H9 (cell line): ENCODE results near the gene IGLL5. TPM values are rescaled to one million over a fixed set of nuclear protein-coding genes. Genes with fewer than 3 reads are reported as not detected.

ENCODE experiments used
- DNase-seq: peaks from one replicate; pipeline ENCODE4 v3.0.0-alpha.2; 2017
- H2AFZ ChIP-seq: one replicate; pipeline ENCODE4 v1.6.1; 2013; ENCODE audit warnings: mild to moderate bottlenecking, low read length, control low read depth, moderate library complexity
- H2AK5ac ChIP-seq: 2 replicates; pipeline ENCODE4 v1.6.1; 2013; ENCODE audit warnings: low read length, control low read depth, mixed read lengths; ENCODE audit not compliant: insufficient read length
- H2BK120ac ChIP-seq: one replicate; pipeline ENCODE4 v1.6.1; 2013; ENCODE audit warnings: low read depth, mild to moderate bottlenecking, low read length, control low read depth, inconsistent platforms; ENCODE audit not compliant: poor library complexity, severe bottlenecking
- H2BK12ac ChIP-seq: 2 replicates; pipeline ENCODE4 v1.6.1; 2013; ENCODE audit warnings: low read length, control low read depth, mixed read lengths, low read depth; ENCODE audit not compliant: insufficient read length
- H2BK15ac ChIP-seq: 2 replicates; pipeline ENCODE4 v1.6.1; 2013; ENCODE audit warnings: low read depth, low read length, control low read depth
- H2BK20ac ChIP-seq: one replicate; pipeline ENCODE4 v1.6.1; 2013; ENCODE audit warnings: low read depth, mild to moderate bottlenecking, low read length, control low read depth, inconsistent platforms; ENCODE audit not compliant: poor library complexity, severe bottlenecking
- H2BK5ac ChIP-seq: 2 replicates; pipeline ENCODE4 v1.6.1; 2013; ENCODE audit warnings: low read length, control low read depth, mixed read lengths; ENCODE audit not compliant: insufficient read length
- H3K14ac ChIP-seq: 2 replicates; pipeline ENCODE4 v1.6.1; 2013; ENCODE audit warnings: low read length, control low read depth; ENCODE audit not compliant: insufficient read depth
- H3K18ac ChIP-seq: 2 replicates; pipeline ENCODE4 v1.6.1; 2013; ENCODE audit warnings: low read depth, mild to moderate bottlenecking, mixed read lengths, low read length, control low read depth; ENCODE audit not compliant: insufficient read length
- H3K23ac ChIP-seq: 2 replicates; pipeline ENCODE4 v1.6.1; 2013; ENCODE audit warnings: low read length, control low read depth, mixed read lengths, low read depth; ENCODE audit not compliant: insufficient read length
- H3K23me2 ChIP-seq: 2 replicates; pipeline ENCODE4 v1.6.1; 2013; ENCODE audit warnings: low read depth, mild to moderate bottlenecking, mixed read lengths, low read length, control low read depth; ENCODE audit not compliant: insufficient read length, poor library complexity, severe bottlenecking
- H3K27ac ChIP-seq: 2 replicates; pipeline ENCODE4 v1.5.1; 2013; ENCODE audit warnings: low read length, control low read depth, mixed read lengths, low read depth; ENCODE audit not compliant: insufficient read length
- H3K27me3 ChIP-seq: 2 replicates; pipeline ENCODE4 v1.6.1; 2013; ENCODE audit warnings: low read length, control low read depth, inconsistent platforms; ENCODE audit not compliant: insufficient read depth
- H3K4ac ChIP-seq: 2 replicates; pipeline ENCODE4 v1.6.1; 2013; ENCODE audit warnings: low read depth, mild to moderate bottlenecking, control low read depth, inconsistent platforms, low read length, moderate library complexity
- H3K4me1 ChIP-seq: 2 replicates; pipeline ENCODE4 v1.6.1; 2013; ENCODE audit warnings: low read length, control low read depth, inconsistent platforms; ENCODE audit not compliant: insufficient read depth
- H3K4me2 ChIP-seq: 2 replicates; pipeline ENCODE4 v1.6.1; 2013; ENCODE audit warnings: low read length, control low read depth, mixed read lengths; ENCODE audit not compliant: insufficient read length, insufficient read depth
- H3K56ac ChIP-seq: 2 replicates; pipeline ENCODE4 v1.6.1; 2013; ENCODE audit warnings: low read depth, mild to moderate bottlenecking, mixed read lengths, low read length, control low read depth; ENCODE audit not compliant: insufficient read length
- H3K79me1 ChIP-seq: 2 replicates; pipeline ENCODE4 v1.6.1; 2013; ENCODE audit warnings: low read depth, mild to moderate bottlenecking, moderate library complexity, low read length, control low read depth, inconsistent platforms; ENCODE audit not compliant: insufficient read depth, poor library complexity, severe bottlenecking
- H3K79me2 ChIP-seq: 2 replicates; pipeline ENCODE4 v1.6.1; 2013; ENCODE audit warnings: low read length, control low read depth, inconsistent platforms; ENCODE audit not compliant: insufficient read depth
- H3K9ac ChIP-seq: 2 replicates; pipeline ENCODE4 v1.6.1; 2013; ENCODE audit warnings: low read length, control low read depth, mixed read lengths; ENCODE audit not compliant: insufficient read length; ENCODE audit errors: extremely low read depth
- H3K9me3 ChIP-seq: one replicate; pipeline ENCODE4 v1.6.1; 2013; ENCODE audit warnings: low read depth, low read length, inconsistent platforms; ENCODE audit not compliant: control insufficient read depth
- H3T11ph ChIP-seq: one replicate; pipeline ENCODE4 v1.6.1; 2013; ENCODE audit warnings: mild to moderate bottlenecking, low read length, control low read depth, inconsistent platforms
- H4K20me1 ChIP-seq: one replicate; pipeline ENCODE4 v1.6.1; 2013; ENCODE audit not compliant: control insufficient read depth, insufficient read length, insufficient read depth
- H4K5ac ChIP-seq: 2 replicates; pipeline ENCODE4 v1.6.1; 2013; ENCODE audit warnings: low read depth, mild to moderate bottlenecking, mixed read lengths, low read length, control low read depth; ENCODE audit not compliant: insufficient read length
- H4K8ac ChIP-seq: replicated peaks from 2 replicates; pipeline ENCODE4 v1.6.1; 2013; ENCODE audit warnings: low read length, control low read depth, mixed read lengths, low read depth; ENCODE audit not compliant: insufficient read length
- H4K91ac ChIP-seq: 2 replicates; pipeline ENCODE4 v1.6.1; 2013; ENCODE audit warnings: low read depth, mild to moderate bottlenecking, moderate library complexity, mixed read lengths, low read length, control low read depth; ENCODE audit not compliant: insufficient read length
- H3K27ac Mint-ChIP-seq, 3 experiments: 2 replicates in 2 of 3; 3 replicates in 1 of 3; pipeline ENCODE4 v1.8.0; 2020 to 2021; ENCODE audit warnings: mixed read lengths in 3 of 3, mild to moderate bottlenecking in 1 of 3, moderate library complexity in 1 of 3
- H3K27me3 Mint-ChIP-seq: 2 replicates; pipeline ENCODE4 v1.8.0; 2021; ENCODE audit warnings: low read depth, mild to moderate bottlenecking, moderate library complexity, mixed read lengths
- H3K36me3 Mint-ChIP-seq, 3 experiments: 2 replicates in 2 of 3; 3 replicates in 1 of 3; pipeline ENCODE4 v1.8.0; 2020 to 2021; ENCODE audit warnings: low read depth in 3 of 3, mixed read lengths in 3 of 3; ENCODE audit not compliant: insufficient read depth in 1 of 3
- H3K4me1 Mint-ChIP-seq, 2 experiments: 2 replicates each; pipeline ENCODE4 v1.8.0; 2020; ENCODE audit warnings: mixed read lengths in 2 of 2
- H3K4me3 Mint-ChIP-seq, 2 experiments: 2 replicates in 1 of 2; 3 replicates in 1 of 2; pipeline ENCODE4 v1.8.0; 2020 to 2021; ENCODE audit warnings: mild to moderate bottlenecking in 2 of 2, mixed read lengths in 2 of 2, moderate library complexity in 1 of 2
- H3K9me3 Mint-ChIP-seq, 2 experiments: 2 replicates in 1 of 2; 3 replicates in 1 of 2; pipeline ENCODE4 v1.8.0; 2020; ENCODE audit warnings: mild to moderate bottlenecking in 2 of 2, mixed read lengths in 2 of 2, moderate library complexity in 1 of 2
- CTCF ChIP-seq: fragments of 200-600 bp; sonication (generic); conservative IDR thresholded peaks from 3 replicates; pipeline ENCODE4 v1.8.0; 2021; ENCODE audit warnings: antibody characterized with exemption, mild to moderate bottlenecking
- WGBS: extraction: QIAGEN DNeasy Blood & Tissue Kit; methylation state at CpG from one replicate; pipeline ENCODE4 v1.1.7; 2013; ENCODE audit warnings: missing lambda C conversion rate, low lambda C conversion rate, mixed read lengths; ENCODE audit not compliant: insufficient read length; ENCODE audit errors: extremely low coverage; 5-methylcytosine and 5-hydroxymethylcytosine counted together
- total RNA-seq: library from RNA; stranded (reverse); gene quantifications from 2 replicates; pipeline ENCODE4 v1.2.1, GENCODE V29; 2021

The IGLL5 gene
- total RNA-seq, 1 experiment from 2014 or later = not detected

DNA sequence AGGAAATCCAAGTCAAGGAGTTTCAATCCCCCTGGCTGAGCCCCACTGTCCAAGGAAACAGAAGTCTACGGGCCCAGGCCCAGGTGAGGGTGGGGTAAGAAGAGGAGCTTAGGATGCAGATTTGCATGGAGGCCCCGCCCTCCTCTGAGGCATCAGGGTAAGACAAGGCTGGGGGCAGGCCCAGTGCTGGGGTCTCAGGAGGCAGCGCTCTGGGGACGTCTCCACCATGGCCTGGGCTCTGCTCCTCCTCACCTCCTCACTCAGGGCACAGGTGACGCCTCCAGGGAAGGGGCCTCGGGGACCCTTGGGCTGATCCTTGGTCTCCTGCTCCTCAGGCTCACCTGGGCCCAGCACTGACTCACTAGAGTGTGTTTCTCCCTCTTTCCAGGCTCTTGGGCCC is 31.3 kb upstream of the IGLL5 start:
- Histone ChIP-seq H3K23ac (no peak overlapping the region), H3T11ph (no peak overlapping the region), H2BK12ac (no peak overlapping the region), H2AK5ac (no peak overlapping the region), H2BK15ac (no peak overlapping the region), H3K27me3 (peaks cover 3% of the 10 kb centered on the region; the same call in 1 of the 2 replicates), H3K9ac (no peak overlapping the region), H3K9me3 (no peaks in the 10 kb centered on the region), H3K23me2 (no peaks in the 10 kb centered on the region), H4K5ac (no peak overlapping the region), H4K8ac (no peak overlapping the region), H2AFZ (no peak overlapping the region), H3K14ac (no peak overlapping the region), H3K4me1 (no peaks in the 10 kb centered on the region), H2BK5ac (no peak overlapping the region), H3K27ac (no peak overlapping the region), H2BK20ac (no peak overlapping the region), H3K56ac (no peak overlapping the region), H3K4me2 (no peak overlapping the region), H3K4ac (no peak overlapping the region), H2BK120ac (no peak overlapping the region), H4K20me1 (no peaks in the 10 kb centered on the region), H3K18ac (no peak overlapping the region), H3K79me2 (no peaks in the 10 kb centered on the region), H4K91ac (no peak overlapping the region), H3K79me1 (no peaks in the 10 kb centered on the region)
- no peaks in the 10 kb centered on the region for H3K4me1 Mint-ChIP-seq
- no peak overlapping the region for H3K4me3 Mint-ChIP-seq
- peaks cover 99% of the 10 kb centered on the region for H3K27me3 Mint-ChIP-seq
- TF ChIP-seq CTCF = no peak
- H3K36me3 Mint-ChIP-seq = no peaks in the 10 kb centered on the region
- H3K9me3 Mint-ChIP-seq = no peaks in the 10 kb centered on the region
- WGBS = no CpG with 5 or more reads among the region's 6 CpGs
- DNase-seq = no peak
- no peak overlapping the region for H3K27ac Mint-ChIP-seq
